Mucosa of rectum (tissue), 2 donors: ENCODE data around the gene KRTAP5-5.
"Not testable (repeated sequence)": the region's sequence is repeated elsewhere in the genome, so short reads cannot be mapped to it uniquely, and the experiment has no call there.

ENCODE experiments used
- H3K27ac ChIP-seq, 2 donors: one replicate each; pipeline ENCODE4 v1.7.0; 2013; ENCODE audit warnings: inconsistent platforms in 2 of 2, low read depth in 2 of 2, low read length in 2 of 2
- H3K27me3 ChIP-seq, 2 donors: one replicate each; pipeline ENCODE4 v1.7.0; 2013; ENCODE audit warnings: low read length in 2 of 2; ENCODE audit not compliant: control insufficient read depth in 2 of 2, insufficient read depth in 2 of 2
- H3K36me3 ChIP-seq, 2 donors: one replicate each; pipeline ENCODE4 v1.7.0; 2013; ENCODE audit warnings: low read length in 2 of 2; ENCODE audit not compliant: control insufficient read depth in 2 of 2, insufficient read depth in 2 of 2
- H3K4me1 ChIP-seq, 2 donors: one replicate each; pipeline ENCODE4 v1.7.0; 2013; ENCODE audit warnings: low read length in 2 of 2, mild to moderate bottlenecking in 1 of 2; ENCODE audit not compliant: control insufficient read depth in 2 of 2, insufficient read depth in 2 of 2
- H3K4me3 ChIP-seq, 2 donors: one replicate each; pipeline ENCODE4 v1.7.0; 2013; ENCODE audit warnings: low read length in 2 of 2
- H3K9ac ChIP-seq, 2 donors: one replicate each; pipeline ENCODE4 v1.7.0; 2013; ENCODE audit warnings: low read length in 2 of 2, low read depth in 1 of 2, mild to moderate bottlenecking in 1 of 2
- H3K9me3 ChIP-seq, 2 donors: one replicate each; pipeline ENCODE4 v1.7.0; 2013; ENCODE audit warnings: low read length in 2 of 2; ENCODE audit not compliant: control insufficient read depth in 2 of 2
- donor health status: healthy.
- donor health status: Normal muscosa, but diverticular disease.

The KRTAP5-5 gene

GRCh38 chr11:1640076-1640946 lies 10.7 kb downstream of the KRTAP5-5 start:
- H3K27me3 ChIP-seq: no peaks in the 10 kb centered on the region
- peaks cover 5 to 19% of the 10 kb centered on the region in 2 donors for H3K4me1 ChIP-seq
- no peak overlapping the region for H3K27ac ChIP-seq
- H3K36me3 ChIP-seq: no peaks in the 10 kb centered on the region
- H3K4me3 ChIP-seq: no peak overlapping the region
- H3K9me3 ChIP-seq: no peaks in the 10 kb centered on the region
- H3K9ac ChIP-seq: no peak overlapping the region

- no peak overlapping the region for H3K4me3 ChIP-seq
- H3K9ac ChIP-seq: no peak overlapping the region
- H3K27me3 ChIP-seq: no peaks in the 10 kb centered on the region
- no peak overlapping the region for H3K27ac ChIP-seq
- peaks cover 5 to 19% of the 10 kb centered on the region in 2 donors for H3K4me1 ChIP-seq
- H3K36me3 ChIP-seq: no peaks in the 10 kb centered on the region
- no peaks in the 10 kb centered on the region for H3K9me3 ChIP-seq
These were observed 11.5 kb downstream of the KRTAP5-5 start for GRCh38 chr11:1641096-1641495.

- peaks cover 5 to 19% of the 10 kb centered on the region in 2 donors for H3K4me1 ChIP-seq
These were observed 12.9 kb downstream of the KRTAP5-5 start for GRCh38 chr11:1642288-1643145.

GRCh38 chr11:1643146-1643690 lies 13.6 kb downstream of the KRTAP5-5 start:
- Histone ChIP-seq H3K9ac (no peak overlapping the region), H3K36me3 (no peaks in the 10 kb centered on the region), H3K9me3 (no peaks in the 10 kb centered on the region), H3K4me1 (peaks cover 5 to 19% of the 10 kb centered on the region in 2 donors), H3K27me3 (no peaks in the 10 kb centered on the region), H3K27ac (no peak overlapping the region), H3K4me3 (no peak overlapping the region)

More at GRCh38 chr11:1642288-1643145, 12.9 kb downstream of the KRTAP5-5 start:
- Histone ChIP-seq H3K36me3 (no peaks in the 10 kb centered on the region), H3K4me3 (no peak overlapping the region), H3K9me3 (no peaks in the 10 kb centered on the region), H3K9ac (no peak overlapping the region), H3K27ac (no peak overlapping the region), H3K27me3 (no peaks in the 10 kb centered on the region)

GRCh38 chr11:1644601-1645356 lies 15.2 kb downstream of the KRTAP5-5 start:
- peaks cover 0 to 3% of the 10 kb centered on the region in 2 donors for H3K4me1 ChIP-seq
- H3K27me3 ChIP-seq: no peaks in the 10 kb centered on the region
- H3K9me3 ChIP-seq: no peaks in the 10 kb centered on the region
- H3K9ac ChIP-seq: no peak overlapping the region
- H3K27ac ChIP-seq: no peak overlapping the region
- no peak overlapping the region for H3K4me3 ChIP-seq
- H3K36me3 ChIP-seq: no peaks in the 10 kb centered on the region

GRCh38 chr11:1645357-1645821 lies 15.8 kb downstream of the KRTAP5-5 start:
- Histone ChIP-seq H3K4me1 (no peaks in the 10 kb centered on the region), H3K9me3 (no peaks in the 10 kb centered on the region), H3K27me3 (no peaks in the 10 kb centered on the region), H3K4me3 (no peak overlapping the region), H3K27ac (no peak overlapping the region), H3K9ac (no peak overlapping the region), H3K36me3 (no peaks in the 10 kb centered on the region)

- H3K9ac ChIP-seq, H3K4me1 ChIP-seq, H3K27ac ChIP-seq, H3K27me3 ChIP-seq, H3K9me3 ChIP-seq, H3K4me3 ChIP-seq, H3K36me3 ChIP-seq: not testable (repeated sequence)
These were observed 17.0 kb downstream of the KRTAP5-5 start for GRCh38 chr11:1646540-1646939.

- Histone ChIP-seq H3K36me3 (no peaks in the 10 kb centered on the region), H3K4me3 (no peak overlapping the region), H3K9me3 (no peaks in the 10 kb centered on the region), H3K9ac (no peak overlapping the region), H3K27ac (no peak overlapping the region), H3K4me1 (no peaks in the 10 kb centered on the region), H3K27me3 (no peaks in the 10 kb centered on the region)
These were observed 18.5 kb downstream of the KRTAP5-5 start for GRCh38 chr11:1647901-1648652.
